Measurements from ENCODE around the gene EGR4.

EGR4 gene

DNA sequence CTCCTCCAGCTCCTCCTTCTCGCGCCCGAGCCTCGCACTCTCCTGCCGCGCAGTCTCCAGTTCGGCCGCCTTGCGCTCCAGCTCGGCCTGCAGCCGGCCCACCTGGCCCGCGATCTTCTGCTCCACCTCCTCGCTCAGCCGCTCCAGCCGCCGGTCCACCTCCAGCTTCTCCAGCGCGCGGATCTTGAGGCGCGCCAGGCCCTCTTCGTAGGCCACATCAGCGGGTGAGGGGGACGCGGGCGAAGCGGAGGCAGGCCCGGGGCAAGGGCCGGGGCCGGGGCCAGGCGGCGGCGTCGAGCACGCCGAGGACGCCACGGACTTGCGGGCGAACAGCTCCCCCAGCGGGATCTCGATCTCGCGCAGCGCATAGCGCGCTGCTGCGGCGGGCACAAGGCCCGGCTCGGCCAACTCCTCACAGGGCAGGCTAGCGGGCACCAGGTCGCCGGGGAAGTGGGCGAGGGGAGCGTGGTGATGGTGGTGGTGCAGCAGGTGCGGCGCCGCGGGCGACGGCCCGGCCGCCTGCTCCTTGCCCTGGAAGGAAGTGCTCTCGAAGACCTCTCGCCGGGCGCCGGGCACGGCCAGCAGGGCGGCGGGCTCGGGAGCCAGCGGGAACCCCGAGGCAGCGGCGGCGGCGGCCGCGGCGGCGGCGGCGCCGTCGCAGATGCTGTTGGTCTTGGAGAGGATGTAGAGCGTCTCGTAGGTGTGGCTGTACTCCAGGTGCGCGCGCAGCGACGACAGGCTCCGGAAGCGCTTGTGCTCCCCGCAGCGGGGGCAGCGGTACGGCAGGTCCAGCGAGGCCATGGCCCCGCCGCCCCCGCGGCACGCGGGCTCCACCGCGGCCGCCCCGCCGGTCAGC is 24.3 kb downstream of the EGR4 start:
- TF ChIP-seq, protein P1, sequence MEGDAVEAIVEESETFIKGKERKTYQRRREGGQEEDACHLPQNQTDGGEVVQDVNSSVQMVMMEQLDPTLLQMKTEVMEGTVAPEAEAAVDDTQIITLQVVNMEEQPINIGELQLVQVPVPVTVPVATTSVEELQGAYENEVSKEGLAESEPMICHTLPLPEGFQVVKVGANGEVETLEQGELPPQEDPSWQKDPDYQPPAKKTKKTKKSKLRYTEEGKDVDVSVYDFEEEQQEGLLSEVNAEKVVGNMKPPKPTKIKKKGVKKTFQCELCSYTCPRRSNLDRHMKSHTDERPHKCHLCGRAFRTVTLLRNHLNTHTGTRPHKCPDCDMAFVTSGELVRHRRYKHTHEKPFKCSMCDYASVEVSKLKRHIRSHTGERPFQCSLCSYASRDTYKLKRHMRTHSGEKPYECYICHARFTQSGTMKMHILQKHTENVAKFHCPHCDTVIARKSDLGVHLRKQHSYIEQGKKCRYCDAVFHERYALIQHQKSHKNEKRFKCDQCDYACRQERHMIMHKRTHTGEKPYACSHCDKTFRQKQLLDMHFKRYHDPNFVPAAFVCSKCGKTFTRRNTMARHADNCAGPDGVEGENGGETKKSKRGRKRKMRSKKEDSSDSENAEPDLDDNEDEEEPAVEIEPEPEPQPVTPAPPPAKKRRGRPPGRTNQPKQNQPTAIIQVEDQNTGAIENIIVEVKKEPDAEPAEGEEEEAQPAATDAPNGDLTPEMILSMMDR (IDR thresholded peaks at IDR 0.05; ENCODE audit: control insufficient read depth, extremely low read depth, insufficient read depth): 0 out of 2 replicates have a peak, but pooled peaks have one; percentile 16
- peak overlapping the region; percentile 56 for H3K4me3 ChIP-seq (ENCODE audit: low read depth, low read length)
- no peak for DNase-seq (ENCODE audit: low read depth)

DNA sequence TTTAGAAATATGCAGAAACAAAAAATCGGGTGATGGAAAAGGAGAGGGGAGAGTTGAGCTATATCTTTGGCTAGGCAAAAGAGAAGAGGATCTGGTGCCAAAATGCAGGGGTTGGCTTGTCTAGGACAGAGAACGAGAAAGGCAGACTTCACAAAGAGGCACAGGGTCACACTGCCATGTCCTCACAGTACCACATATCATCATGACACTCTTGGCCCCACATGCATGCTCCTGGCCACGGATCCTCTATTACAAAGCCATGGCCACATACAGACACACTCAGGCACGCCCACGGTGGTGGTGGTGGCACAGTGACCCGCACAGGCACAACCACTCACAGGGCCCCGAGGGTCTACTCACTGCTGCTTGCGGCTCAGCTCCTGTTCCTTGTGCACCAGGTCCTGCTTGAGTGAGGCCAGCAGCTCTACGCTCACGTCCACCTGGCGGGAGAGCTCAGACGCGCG is 24.9 kb downstream of the EGR4 start:
- DNase-seq (ENCODE audit: low read depth): no peak
- H3K4me3 ChIP-seq (ENCODE audit: low read depth, low read length): peak overlapping the region; percentile 56
- TF ChIP-seq, protein P1 (IDR thresholded peaks at IDR 0.05; ENCODE audit: control insufficient read depth, extremely low read depth, insufficient read depth): no peak

DNA sequence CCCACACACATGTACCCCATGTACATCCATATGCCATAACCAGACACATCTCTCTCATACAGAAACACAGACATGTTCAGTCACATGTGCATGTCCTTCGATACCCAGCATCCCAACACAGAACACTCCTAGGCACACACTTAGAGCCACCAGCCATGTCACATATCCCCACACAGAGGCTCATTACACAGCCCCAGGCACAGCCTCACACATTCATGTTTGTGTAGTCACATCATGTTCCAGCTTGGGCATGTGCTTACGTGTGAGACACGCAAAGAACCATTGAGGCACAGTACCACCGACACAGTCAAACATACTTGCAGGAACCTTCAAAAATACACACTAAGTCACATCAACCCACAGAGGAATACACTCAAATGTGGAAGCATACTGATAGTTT is 26.3 kb downstream of the EGR4 start:
- no peak for DNase-seq (ENCODE audit: low read depth)
- no peak overlapping the region for H3K4me3 ChIP-seq (ENCODE audit: low read depth, low read length)
- TF ChIP-seq, protein P1 (IDR thresholded peaks at IDR 0.05; ENCODE audit: control insufficient read depth, extremely low read depth, insufficient read depth): no peak

DNA sequence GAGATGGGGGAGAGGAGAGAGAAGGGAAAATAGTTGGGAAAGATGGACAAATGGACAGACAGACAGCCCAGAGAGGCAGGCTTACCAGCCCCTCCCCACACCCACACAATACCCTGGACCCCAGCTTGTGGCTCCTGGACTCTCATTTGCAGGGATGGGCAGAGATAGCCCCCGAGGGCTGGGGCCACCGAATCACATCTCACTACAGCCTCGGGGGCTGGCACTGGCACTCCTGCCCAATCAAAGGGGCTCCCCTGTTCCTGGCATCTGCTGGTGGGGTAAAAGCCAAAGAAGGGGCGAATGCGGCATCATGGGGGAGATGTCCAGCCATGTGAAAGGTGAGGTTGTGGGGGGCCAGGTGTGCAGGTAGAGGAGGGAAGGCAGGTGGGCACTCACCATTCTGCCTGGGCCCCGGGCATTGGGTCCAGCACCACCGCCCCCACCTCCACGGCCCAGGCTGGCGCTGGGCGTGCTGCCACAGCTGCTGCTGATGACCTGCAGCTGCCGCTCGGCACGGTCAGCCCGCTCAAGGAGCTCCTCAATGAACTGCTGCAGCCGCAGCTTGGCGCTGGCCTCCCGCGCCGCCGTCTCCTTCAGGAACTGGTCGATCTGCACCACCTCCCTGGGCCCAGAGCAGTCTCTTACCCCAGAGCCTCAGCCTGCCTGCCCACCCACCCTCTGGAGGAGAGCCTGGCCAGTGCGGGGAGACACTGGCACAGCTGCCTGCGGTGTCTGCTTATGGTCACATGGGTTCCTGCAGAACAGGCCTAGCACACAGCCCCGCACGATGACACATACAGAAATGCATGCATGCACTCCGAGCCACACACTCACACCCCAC is 27.1 kb downstream of the EGR4 start:
- no peak for DNase-seq (ENCODE audit: low read depth)
- TF ChIP-seq, protein P1 (IDR thresholded peaks at IDR 0.05; ENCODE audit: control insufficient read depth, extremely low read depth, insufficient read depth): no peak
- no peak overlapping the region for H3K4me3 ChIP-seq (ENCODE audit: low read depth, low read length)

DNA sequence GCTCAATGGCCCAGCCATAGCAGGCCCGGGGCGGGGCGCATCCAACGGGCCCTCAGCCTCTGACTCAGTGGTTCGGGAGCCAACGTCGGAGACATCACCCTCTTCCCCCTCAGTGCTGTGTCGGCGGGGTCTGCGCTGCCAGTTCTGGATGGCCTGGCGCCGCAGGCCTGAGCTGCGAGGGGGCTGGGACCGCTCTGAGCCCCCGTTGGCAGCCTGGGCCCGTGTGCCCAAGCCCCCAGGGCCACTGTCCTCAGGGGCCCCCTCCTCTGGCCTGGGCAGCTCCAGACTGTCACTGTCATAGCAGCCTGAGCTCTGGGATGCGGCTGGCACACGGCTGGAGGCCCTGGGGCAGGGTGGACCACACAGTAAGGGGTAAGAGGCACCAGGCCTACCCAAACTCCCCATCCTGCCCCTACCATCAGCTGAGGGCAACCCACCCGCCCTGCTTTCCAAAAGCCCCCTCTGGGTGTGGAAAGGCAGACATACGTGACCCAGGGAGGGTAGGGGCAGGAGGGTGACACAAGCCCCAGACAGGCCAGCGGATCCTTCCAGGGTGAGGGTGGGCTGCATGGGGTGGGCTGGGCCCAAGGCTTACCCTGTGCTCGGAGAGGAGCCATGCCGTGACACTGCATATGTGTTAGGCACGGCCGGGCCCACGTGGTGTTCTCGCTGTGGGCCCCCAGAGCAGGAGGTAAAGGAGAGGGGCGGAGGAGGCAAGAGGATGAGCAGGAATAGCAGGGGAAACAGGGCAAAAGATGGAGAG is 27.9 kb downstream of the EGR4 start:
- TF ChIP-seq, protein P1 (IDR thresholded peaks at IDR 0.05; ENCODE audit: control insufficient read depth, extremely low read depth, insufficient read depth): no peak
- no peak for DNase-seq (ENCODE audit: low read depth)
- no peak overlapping the region for H3K4me3 ChIP-seq (ENCODE audit: low read depth, low read length)

DNA sequence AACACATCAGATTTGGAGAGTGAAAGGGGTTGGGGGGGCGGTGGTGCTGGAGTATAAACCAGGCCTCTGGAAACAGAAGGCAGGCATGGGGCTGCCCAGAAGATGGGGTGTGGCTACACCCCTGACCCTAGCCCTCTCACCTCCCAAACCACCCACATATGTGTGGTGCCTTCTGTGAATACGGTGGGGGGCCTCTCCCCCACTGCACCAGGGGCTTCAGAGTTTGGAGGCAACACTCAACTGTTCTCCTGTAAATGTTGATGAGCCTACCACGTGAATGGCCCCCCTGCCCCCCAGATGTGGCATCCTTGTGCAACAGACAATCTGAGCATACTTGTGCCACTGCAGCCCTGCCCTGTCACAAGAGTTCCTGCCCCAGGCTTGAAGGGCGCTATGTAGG is 28.6 kb downstream of the EGR4 start:
- no peak for DNase-seq (ENCODE audit: low read depth)
- TF ChIP-seq, protein P1 (IDR thresholded peaks at IDR 0.05; ENCODE audit: control insufficient read depth, extremely low read depth, insufficient read depth): no peak

More for the DNA sequence above, 28.6 kb downstream of the EGR4 start:
- H3K4me3 ChIP-seq (ENCODE audit: low read depth, low read length): no peak overlapping the region

Data from LNCaP clone FGC (cell line).